ENCODE measurements around the gene CLASP1. TPM values are rescaled to one million over a fixed set of nuclear protein-coding genes. Genes with fewer than 3 reads are reported as not detected.
A peak's percentile ranks its signal among the peaks of the same experiment; 100 is the strongest.
"Not testable (repeated sequence)": the region's sequence is repeated elsewhere in the genome, so short reads cannot be mapped to it uniquely, and the experiment has no call there.

Gene CLASP1
- total RNA-seq, 2 donors from 2014 or later: 95.1 to 121 TPM

DNA sequence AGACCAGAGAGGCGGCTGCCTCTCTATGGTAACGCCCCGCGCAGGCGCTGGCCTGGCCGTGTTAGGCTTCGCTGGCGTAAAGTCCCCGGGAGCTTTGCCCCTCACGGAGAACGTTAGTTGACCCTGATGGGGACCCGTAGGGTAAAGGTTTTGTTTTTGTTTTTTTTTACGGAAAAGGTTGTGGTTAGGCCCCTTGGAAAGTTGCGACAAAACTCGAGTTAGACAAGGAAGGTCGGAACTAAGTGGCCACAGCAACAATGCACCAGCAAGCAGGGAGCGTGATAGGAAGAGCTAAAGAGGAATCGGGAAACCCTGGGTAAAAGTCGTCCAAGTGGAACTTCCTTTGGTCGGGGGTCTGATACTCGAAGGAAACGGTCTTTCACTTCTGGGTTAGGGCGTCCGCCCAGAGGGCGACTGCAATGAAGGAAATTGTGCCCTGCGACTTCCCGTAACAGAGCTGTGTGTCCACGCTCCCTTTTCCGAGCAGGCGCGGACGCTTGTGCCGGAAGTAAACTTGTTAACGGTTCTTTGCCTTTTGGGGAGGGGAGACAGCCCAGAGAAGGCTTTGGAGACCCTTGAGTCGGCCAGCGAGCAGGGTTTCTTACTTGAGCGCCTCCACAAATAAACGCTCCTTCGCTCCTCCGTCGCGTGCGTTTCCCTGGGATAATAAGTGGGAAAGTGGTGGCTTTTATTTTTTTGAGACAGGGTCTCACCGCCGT, 493 bp upstream of the CLASP1 start:
- peaks cover 13 to 34% of the 10 kb centered on the region in 2 donors for H3K36me3 Mint-ChIP-seq (ENCODE audit: insufficient read depth in 2 of 2)
- ATAC-seq (replicated peaks in 1 of 2) (peak; percentile 94 to 97), DNase-seq (peak; percentile 96 to 97)
- H3K27me3 Mint-ChIP-seq (ENCODE audit: low read depth): no peaks in the 10 kb centered on the region
- H3K9me3 Mint-ChIP-seq: no peaks in the 10 kb centered on the region
- H3K27ac Mint-ChIP-seq: peak overlapping the region; percentile 100
- H3K4me3 Mint-ChIP-seq: peak overlapping the region; percentile 97 to 98
- peaks cover 72% of the 10 kb centered on the region for H3K4me1 Mint-ChIP-seq (ENCODE audit: low read depth)

DNA sequence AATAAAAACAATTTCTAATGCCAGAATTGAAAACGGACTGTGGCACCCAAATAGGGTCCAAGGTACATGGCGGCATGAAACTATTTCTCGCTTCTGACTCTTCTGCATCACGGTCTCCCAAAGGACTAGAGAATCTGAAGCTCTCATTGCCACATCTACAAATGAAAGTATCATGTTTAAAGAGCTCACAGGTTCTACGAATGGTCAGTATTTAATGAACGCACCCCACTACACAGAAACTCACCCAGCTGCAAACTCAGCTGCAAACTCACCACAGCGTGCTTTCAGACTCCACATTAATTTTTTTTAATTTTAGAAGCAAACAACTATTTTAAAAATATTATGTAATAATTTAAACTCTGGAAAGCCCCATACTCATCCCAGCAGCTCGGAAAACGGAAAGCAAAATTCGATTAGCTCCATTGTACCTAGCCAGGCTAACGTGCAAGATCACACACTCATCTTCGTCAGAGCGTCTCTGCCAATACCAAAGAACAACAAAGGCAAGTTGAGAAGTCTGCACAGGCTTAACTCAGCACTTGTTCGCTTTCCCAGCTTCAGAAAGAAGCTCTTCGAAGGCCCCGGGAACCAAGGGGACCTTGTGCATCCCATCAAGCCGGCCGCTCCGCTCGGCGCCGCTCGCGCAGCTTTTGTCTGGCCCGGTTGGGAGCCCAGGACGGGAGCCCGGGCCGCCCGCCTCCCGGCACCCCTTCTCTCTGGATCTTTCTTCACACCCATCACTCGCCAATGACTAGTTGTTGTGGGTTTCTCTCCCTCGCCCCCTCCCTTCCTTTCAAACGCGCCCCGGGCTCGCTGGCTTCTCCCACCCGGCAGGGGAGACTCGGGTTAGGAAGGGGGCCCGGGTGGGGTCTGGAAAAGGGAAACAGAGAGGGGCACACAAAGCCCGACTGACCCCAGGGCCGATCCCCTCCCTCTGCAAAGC, 785 bp downstream of the CLASP1 start:
- Mint-ChIP-seq H3K27ac (peak overlapping the region; percentile 100), H3K4me1 (ENCODE audit: low read depth) (peaks cover 68% of the 10 kb centered on the region), H3K9me3 (no peaks in the 10 kb centered on the region), H3K4me3 (peak overlapping the region; percentile 97 to 98), H3K36me3 (ENCODE audit: insufficient read depth in 2 of 2) (peaks cover 12 to 25% of the 10 kb centered on the region in 2 donors), H3K27me3 (ENCODE audit: low read depth) (no peaks in the 10 kb centered on the region)
- ATAC-seq (replicated peaks in 1 of 2) (peak; percentile 30 to 34), DNase-seq (peak; percentile 55)

DNA sequence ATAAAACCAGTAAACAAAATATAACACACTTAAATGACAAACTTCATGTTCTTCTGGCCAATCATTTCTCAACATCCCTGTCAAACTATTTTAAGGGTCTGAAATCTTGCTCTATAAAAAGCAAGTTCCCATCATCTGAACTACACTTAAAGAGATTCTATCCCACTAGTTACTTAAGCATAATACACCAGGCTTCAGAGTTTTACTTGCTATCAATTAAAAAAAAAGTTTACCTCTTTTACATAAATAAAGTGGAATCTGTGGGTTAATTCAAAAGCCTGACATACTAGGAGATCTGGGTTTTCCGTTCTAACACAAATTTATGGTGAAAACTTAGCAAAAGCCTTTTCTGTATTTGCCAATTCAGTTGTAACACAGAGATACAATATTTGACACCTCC, 1.9 kb downstream of the CLASP1 start:
- Mint-ChIP-seq H3K36me3 (ENCODE audit: insufficient read depth in 2 of 2) (peaks cover 12 to 23% of the 10 kb centered on the region in 2 donors), H3K4me1 (ENCODE audit: low read depth) (peaks cover 64% of the 10 kb centered on the region), H3K9me3 (no peaks in the 10 kb centered on the region), H3K4me3 (peak overlapping the region; percentile 97 to 98), H3K27me3 (ENCODE audit: low read depth) (no peaks in the 10 kb centered on the region), H3K27ac (peak overlapping the region; percentile 69)
- DNase-seq (no peak), ATAC-seq (replicated peaks in 1 of 2) (no peak)

DNA sequence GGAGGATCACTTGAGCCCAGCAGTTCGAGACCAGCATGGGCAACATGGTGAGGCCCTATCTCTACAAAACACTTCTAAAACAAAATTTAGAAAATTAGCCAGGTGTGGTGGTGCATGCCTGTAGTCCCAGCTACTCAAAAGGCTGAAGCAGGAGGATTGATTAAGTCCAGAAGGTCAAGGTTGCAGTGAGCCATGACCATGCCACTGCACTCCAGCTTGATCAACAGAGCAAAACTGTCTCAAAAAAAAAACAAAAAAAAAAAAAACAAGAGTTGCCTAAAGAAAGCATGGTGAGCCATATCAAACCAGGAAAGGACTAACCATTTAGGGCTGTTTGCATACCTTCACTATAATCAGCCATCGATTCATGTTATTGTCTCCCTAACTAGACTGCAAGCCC, 4.5 kb downstream of the CLASP1 start:
- Mint-ChIP-seq H3K9me3 (no peaks in the 10 kb centered on the region), H3K36me3 (ENCODE audit: insufficient read depth in 2 of 2) (peaks cover 5 to 13% of the 10 kb centered on the region in 2 donors), H3K4me1 (ENCODE audit: low read depth) (peaks cover 48% of the 10 kb centered on the region), H3K27me3 (ENCODE audit: low read depth) (no peaks in the 10 kb centered on the region), H3K4me3 (no peak overlapping the region), H3K27ac (no peak overlapping the region)
- ATAC-seq (replicated peaks in 1 of 2): no peak
- DNase-seq: no peak

DNA sequence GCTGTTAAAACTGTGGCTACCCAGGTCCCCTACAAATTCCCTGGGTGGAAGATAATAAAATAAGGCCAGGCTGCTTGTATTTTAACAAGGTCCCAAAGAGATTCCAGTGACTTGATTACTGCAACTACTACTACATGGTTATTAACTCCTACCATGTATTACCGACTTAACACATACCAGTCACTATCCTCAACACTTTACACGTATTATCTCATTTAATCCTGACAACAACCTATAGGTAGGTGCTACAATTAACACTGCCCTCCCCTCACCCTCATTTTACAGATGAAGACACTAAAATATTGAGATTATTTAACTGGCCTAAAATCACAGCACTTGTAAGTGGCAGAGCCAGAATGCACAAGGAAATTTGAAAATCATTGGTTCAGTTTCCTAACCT, 5.4 kb downstream of the CLASP1 start:
- Mint-ChIP-seq H3K36me3 (ENCODE audit: insufficient read depth in 2 of 2) (peaks cover 5 to 18% of the 10 kb centered on the region in 2 donors), H3K9me3 (no peaks in the 10 kb centered on the region), H3K4me3 (no peak overlapping the region), H3K27me3 (ENCODE audit: low read depth) (no peaks in the 10 kb centered on the region), H3K27ac (peak overlapping the region; percentile 11), H3K4me1 (ENCODE audit: low read depth) (peaks cover 48% of the 10 kb centered on the region)
- ATAC-seq (replicated peaks in 1 of 2): no peak
- no peak for DNase-seq

DNA sequence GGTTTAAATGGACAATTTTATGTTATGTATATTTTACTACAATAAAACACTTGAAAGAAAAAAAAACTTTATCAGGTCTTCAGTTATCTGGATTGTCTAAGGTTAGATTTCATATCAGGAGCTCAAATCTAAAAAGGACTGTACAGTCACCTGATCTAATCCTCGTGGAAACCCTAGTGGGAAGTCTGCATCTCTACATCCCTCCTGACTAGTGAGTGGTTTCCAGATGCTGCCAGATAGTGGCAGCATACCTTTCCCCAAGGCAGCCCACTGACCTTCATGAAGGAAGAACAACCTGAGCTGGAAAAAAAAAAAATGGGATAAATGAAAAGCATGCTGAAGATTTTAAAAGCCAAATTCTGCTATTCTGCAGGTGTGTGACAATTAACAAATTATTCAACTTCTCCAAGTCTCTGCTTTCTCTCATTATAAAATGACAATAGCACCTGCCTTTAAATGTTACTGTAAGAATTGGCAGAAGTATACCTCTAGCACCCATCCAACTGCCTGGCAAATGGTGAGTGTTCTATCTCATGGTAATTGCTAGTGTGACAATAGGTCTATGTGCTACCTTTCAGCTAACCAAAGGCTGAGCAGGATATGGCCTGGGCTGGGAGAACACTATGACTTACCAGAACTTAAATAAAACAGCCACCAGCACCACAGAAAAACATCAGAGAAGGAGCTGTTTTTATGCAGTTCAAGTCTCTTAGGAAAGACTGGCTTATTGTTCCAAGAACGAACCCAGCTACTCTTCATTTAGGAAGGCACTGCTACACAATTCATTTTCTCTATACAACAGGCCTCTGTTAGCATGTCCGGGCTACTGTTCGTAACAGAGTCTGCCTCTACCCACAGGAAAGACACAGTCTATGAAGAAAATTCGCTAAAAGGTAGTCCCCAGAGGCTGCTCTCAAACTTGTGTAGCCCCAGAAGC, 8.6 kb downstream of the CLASP1 start:
- Mint-ChIP-seq H3K36me3 (ENCODE audit: insufficient read depth in 2 of 2) (peaks cover 8 to 26% of the 10 kb centered on the region in 2 donors), H3K27me3 (ENCODE audit: low read depth) (no peaks in the 10 kb centered on the region), H3K4me3 (peak overlapping the region in 1 of 2 donors; percentile 5), H3K27ac (peak overlapping the region; percentile 76), H3K4me1 (ENCODE audit: low read depth) (peaks cover 34% of the 10 kb centered on the region), H3K9me3 (peaks cover 0 to 4% of the 10 kb centered on the region in 2 donors)
- ATAC-seq (replicated peaks in 1 of 2) (peak; percentile 18 to 60), DNase-seq (no peak)

DNA sequence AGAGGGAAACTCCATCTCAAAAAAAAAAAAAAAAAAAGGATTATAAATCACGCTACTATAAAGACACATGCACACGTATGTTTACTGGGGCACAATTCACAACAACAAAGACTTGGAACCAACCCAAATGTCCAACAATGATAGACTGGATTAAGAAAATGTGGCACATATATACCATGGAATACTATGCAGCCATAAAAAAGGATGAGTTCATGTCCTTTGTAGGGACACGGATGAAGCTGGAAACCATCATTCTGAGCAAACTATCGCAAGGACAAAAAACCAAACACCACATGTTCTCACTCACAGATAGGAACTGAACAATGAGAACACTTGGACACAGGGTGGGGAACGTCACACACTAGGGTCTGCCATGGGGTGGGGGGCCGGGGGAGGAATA, 9.4 kb downstream of the CLASP1 start:
- H3K9me3 Mint-ChIP-seq; H3K4me3 Mint-ChIP-seq; ATAC-seq (replicated peaks in 1 of 2); H3K27ac Mint-ChIP-seq; DNase-seq; H3K27me3 Mint-ChIP-seq (ENCODE audit: low read depth): not testable (repeated sequence)
- Mint-ChIP-seq H3K4me1 (ENCODE audit: low read depth) (peaks cover 32% of the 10 kb centered on the region), H3K36me3 (ENCODE audit: insufficient read depth in 2 of 2) (peaks cover 8 to 26% of the 10 kb centered on the region in 2 donors)

DNA sequence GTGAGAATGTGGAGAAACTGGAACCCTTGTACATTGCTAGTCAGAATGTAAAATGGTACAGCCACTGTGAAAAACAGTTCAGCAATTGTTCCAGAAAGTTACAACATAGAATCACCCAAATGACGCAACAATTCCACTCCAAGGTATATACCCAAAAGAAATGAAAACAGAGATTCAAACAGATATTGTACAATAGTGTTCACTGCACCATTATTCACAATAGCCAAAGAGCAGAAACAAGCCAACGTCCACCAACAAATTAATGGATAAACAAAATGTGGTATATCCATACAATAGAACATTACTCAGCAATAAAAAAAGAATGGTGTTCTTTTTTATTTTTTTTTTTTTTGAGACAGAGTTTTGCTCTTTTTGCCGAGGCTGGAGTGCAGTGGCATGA, 10.9 kb downstream of the CLASP1 start:
- H3K9me3 Mint-ChIP-seq: peaks cover 0 to 4% of the 10 kb centered on the region in 2 donors
- peaks cover 41% of the 10 kb centered on the region for H3K4me1 Mint-ChIP-seq (ENCODE audit: low read depth)
- DNase-seq (no peak), ATAC-seq (replicated peaks in 1 of 2) (no peak)
- no peak overlapping the region for H3K4me3 Mint-ChIP-seq
- peaks cover 8 to 26% of the 10 kb centered on the region in 2 donors for H3K36me3 Mint-ChIP-seq (ENCODE audit: insufficient read depth in 2 of 2)
- H3K27me3 Mint-ChIP-seq (ENCODE audit: low read depth): no peaks in the 10 kb centered on the region
- no peak overlapping the region for H3K27ac Mint-ChIP-seq

DNA sequence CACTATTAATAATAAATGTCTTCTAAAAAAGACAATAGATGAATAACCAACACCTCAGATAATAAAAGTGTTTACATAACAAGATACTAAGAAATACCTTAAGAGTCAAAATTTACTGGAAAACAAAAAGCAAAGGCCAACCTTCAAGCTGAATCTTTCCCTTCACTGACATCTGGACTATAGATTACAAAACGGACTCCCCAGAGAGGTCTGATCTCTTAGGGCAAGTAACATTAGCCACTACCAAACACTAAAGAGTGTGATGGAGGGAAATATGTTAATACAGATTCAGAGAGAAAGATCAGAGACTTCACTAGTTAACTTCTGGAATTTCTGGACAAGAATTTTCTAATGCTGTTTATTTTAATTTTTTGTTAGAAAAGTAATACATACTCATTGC, 13.9 kb downstream of the CLASP1 start:
- H3K9me3 Mint-ChIP-seq: peaks cover 0 to 4% of the 10 kb centered on the region in 2 donors
- DNase-seq (no peak), ATAC-seq (replicated peaks in 1 of 2) (no peak)
- peaks cover 8 to 20% of the 10 kb centered on the region in 2 donors for H3K36me3 Mint-ChIP-seq (ENCODE audit: insufficient read depth in 2 of 2)
- no peaks in the 10 kb centered on the region for H3K27me3 Mint-ChIP-seq (ENCODE audit: low read depth)
- H3K4me1 Mint-ChIP-seq (ENCODE audit: low read depth): peaks cover 34% of the 10 kb centered on the region
- peak overlapping the region in 1 of 2 donors; percentile 71 for H3K4me3 Mint-ChIP-seq
- H3K27ac Mint-ChIP-seq: peak overlapping the region; percentile 89

DNA sequence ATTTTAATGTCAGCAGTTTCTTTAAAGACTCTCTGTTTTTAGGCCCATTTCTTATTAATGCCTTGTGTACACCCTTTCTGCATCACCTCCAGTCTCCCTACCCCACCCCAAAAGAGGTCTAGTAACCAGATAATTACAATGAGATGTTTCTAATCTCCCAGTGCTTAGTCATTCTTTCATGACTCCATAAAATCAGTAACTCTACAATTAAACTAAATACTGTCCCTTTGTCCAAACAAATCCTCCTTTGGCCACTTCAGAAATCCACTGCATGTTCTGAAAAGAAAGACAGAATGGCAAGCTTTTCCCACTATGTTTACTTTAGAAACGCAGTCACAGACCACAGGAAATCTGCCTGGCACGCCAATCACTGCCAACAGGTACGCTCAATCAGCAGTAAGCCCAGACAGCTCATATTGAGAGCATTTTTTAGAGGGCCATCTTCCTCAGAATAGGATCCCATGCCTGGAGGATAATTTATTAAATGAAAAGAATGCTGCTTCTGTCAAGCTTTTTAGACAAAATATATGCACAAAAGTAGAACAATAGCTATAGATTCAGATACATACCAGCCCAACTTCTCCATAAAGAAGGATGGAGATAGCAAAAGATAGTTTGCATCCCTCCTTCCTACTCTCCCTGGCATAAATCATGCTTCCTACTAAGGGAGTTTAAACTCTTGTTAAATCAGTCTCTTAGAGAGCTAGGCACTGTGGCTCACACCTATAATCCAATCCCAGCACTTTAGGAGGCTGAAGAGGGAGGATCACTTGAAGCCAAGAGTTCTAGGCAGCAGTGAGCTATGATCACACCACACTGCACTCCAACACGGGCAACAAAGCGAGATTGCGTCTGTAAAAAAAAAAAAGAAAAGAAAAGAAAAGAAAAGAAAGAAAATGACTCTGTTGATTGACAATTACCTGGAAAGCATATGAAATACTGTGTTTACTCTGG, 14.6 kb downstream of the CLASP1 start:
- peak overlapping the region; percentile 61 to 71 for H3K4me3 Mint-ChIP-seq
- H3K9me3 Mint-ChIP-seq: peaks cover 0 to 4% of the 10 kb centered on the region in 2 donors
- ATAC-seq (replicated peaks in 1 of 2) (peak; percentile 75 to 78), DNase-seq (peak; percentile 23 to 29)
- peak overlapping the region; percentile 89 for H3K27ac Mint-ChIP-seq
- peaks cover 38% of the 10 kb centered on the region for H3K4me1 Mint-ChIP-seq (ENCODE audit: low read depth)
- peaks cover 8 to 16% of the 10 kb centered on the region in 2 donors for H3K36me3 Mint-ChIP-seq (ENCODE audit: insufficient read depth in 2 of 2)
- H3K27me3 Mint-ChIP-seq (ENCODE audit: low read depth): no peaks in the 10 kb centered on the region

DNA sequence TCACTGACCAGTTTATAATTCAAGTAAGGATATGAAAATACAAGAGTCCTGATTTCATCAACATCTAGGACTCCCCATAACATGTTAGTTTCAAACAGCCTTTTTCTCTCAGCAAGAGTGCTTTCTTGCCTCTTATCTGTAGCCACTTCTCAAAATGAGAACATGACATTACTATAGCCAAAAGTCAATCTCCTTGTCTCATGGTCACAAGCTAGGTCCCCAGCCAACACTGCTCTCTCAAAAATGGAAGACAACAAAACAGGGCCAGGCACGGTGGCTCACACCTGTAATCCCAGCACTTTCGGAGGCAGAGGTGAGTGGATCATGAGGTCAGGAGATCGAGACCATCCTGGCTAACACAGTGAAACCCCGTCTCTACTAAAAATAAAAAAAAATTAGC, 15.8 kb downstream of the CLASP1 start:
- H3K9me3 Mint-ChIP-seq: peaks cover 0 to 4% of the 10 kb centered on the region in 2 donors
- H3K4me3 Mint-ChIP-seq: peak overlapping the region in 1 of 2 donors; percentile 5
- peaks cover 38% of the 10 kb centered on the region for H3K4me1 Mint-ChIP-seq (ENCODE audit: low read depth)
- peaks cover 6 to 10% of the 10 kb centered on the region in 2 donors for H3K36me3 Mint-ChIP-seq (ENCODE audit: insufficient read depth in 2 of 2)
- no peak for DNase-seq
- ATAC-seq (replicated peaks in 1 of 2): no peak
- H3K27me3 Mint-ChIP-seq (ENCODE audit: low read depth): no peaks in the 10 kb centered on the region
- peak overlapping the region; percentile 66 for H3K27ac Mint-ChIP-seq

Data from activated T-cell treated with anti-CD3 and anti-CD28 coated beads, Interleukin-2, amount 50 U/mL, for 72 hours (primary cell).